GM18519 (cell line): ENCODE data around the gene CPSF4L.

ENCODE experiments used
- ATAC-seq: cut with Tn5 transposase; IDR thresholded peaks from one replicate; pipeline ENCODE4 v1.9.1; 2021; ENCODE audit warnings: mild to moderate bottlenecking, moderate library complexity; ENCODE audit not compliant: unreplicated experiment, low FRiP score

The CPSF4L gene

GRCh38 chr17:73290399-73291259 is 28.9 kb upstream of the CPSF4L start:
- peak; percentile 21 for ATAC-seq

GRCh38 chr17:73289549-73290254 is 28.0 kb upstream of the CPSF4L start:
- ATAC-seq, result no peak

GRCh38 chr17:73288534-73289302 is 27.0 kb upstream of the CPSF4L start:
- no peak for ATAC-seq

- no peak for ATAC-seq
These were observed 25.2 kb upstream of the CPSF4L start for GRCh38 chr17:73286863-73287296.

- ATAC-seq, result no peak
These were observed 24.5 kb upstream of the CPSF4L start for GRCh38 chr17:73285916-73286862.

- ATAC-seq, result no peak
These were observed 23.9 kb upstream of the CPSF4L start for GRCh38 chr17:73285603-73285908.

- no peak for ATAC-seq
These were observed 23.4 kb upstream of the CPSF4L start for GRCh38 chr17:73284906-73285602.

- no peak for ATAC-seq
These were observed 22.7 kb upstream of the CPSF4L start for GRCh38 chr17:73284354-73284753.

- no peak for ATAC-seq
These were observed 22.2 kb upstream of the CPSF4L start for GRCh38 chr17:73283841-73284282.

- ATAC-seq, result no peak
These were observed 21.6 kb upstream of the CPSF4L start for GRCh38 chr17:73283250-73283649.

GRCh38 chr17:73282629-73283028 is 20.9 kb upstream of the CPSF4L start:
- no peak for ATAC-seq

- peak; percentile 89 for ATAC-seq
These were observed 20.2 kb upstream of the CPSF4L start for GRCh38 chr17:73281928-73282327.

- no peak for ATAC-seq
These were observed 18.5 kb upstream of the CPSF4L start for GRCh38 chr17:73280191-73280590.

GRCh38 chr17:73279704-73280103 is 18.0 kb upstream of the CPSF4L start:
- ATAC-seq, result no peak

GRCh38 chr17:73278465-73279453 is 17.1 kb upstream of the CPSF4L start:
- ATAC-seq, result no peak

- no peak for ATAC-seq
These were observed 16.4 kb upstream of the CPSF4L start for GRCh38 chr17:73278049-73278464.

- ATAC-seq, result no peak
These were observed 12.8 kb upstream of the CPSF4L start for GRCh38 chr17:73274490-73274889.

GRCh38 chr17:73272906-73273218 is 11.2 kb upstream of the CPSF4L start:
- ATAC-seq, result no peak
